DOHH2 (cell line): Measurements from ENCODE around the gene PRAC1.

ENCODE experiments used
- EZH2phosphoT487 ChIP-seq: fragments of 200-600 bp; sonication (generic); IDR thresholded peaks from 2 replicates; pipeline ENCODE4 v1.6.1; 2017; ENCODE audit warnings: borderline replicate concordance, mild to moderate bottlenecking, antibody characterized with exemption, low read length, moderate library complexity, mixed read lengths
- TF ChIP-seq, protein P1 (sequence below): fragments of 200-600 bp; sonication (generic); IDR thresholded peaks from one replicate; pipeline ENCODE4 v1.5.1; 2014; ENCODE audit warnings: antibody characterized with exemption, mild to moderate bottlenecking, low read depth, low read length; ENCODE audit not compliant: poor library complexity, severe bottlenecking

DNA sequence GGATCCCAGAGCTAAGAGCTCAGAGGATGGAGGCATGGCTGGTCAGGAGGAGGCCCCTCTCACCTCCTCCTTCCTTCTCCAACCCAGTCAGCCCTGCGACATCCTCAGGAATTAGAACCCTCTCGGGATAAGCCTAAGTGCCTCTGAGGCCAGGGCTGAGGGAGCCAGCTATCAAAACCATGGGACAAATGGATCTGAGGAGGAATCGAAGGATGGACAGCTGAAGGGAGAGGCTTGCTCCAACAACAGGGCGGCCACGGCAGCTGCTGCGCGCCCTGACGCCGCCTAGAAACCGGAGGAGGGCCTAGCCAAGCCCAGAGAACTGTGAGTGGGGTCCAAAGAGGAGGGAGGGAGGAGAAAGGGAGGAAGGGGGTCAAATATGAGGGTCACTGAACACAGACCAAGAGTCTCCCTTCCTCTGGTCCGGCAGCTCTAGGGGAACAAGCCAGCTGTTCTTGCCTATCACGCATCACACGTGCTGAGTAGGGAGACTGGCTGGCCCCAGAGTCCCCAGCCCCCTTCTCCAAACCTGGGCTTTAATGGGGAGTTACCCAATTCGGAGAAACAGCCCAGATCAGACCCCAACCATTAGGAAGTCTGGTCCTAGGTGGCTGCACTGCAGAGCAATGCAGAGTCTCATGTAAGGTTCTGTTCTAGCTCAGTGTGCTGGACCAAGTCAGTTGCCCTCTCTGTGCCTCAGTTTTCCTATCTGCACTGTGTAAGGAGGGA, 12.2 kb upstream of the PRAC1 start:
- TF ChIP-seq, protein P1, sequence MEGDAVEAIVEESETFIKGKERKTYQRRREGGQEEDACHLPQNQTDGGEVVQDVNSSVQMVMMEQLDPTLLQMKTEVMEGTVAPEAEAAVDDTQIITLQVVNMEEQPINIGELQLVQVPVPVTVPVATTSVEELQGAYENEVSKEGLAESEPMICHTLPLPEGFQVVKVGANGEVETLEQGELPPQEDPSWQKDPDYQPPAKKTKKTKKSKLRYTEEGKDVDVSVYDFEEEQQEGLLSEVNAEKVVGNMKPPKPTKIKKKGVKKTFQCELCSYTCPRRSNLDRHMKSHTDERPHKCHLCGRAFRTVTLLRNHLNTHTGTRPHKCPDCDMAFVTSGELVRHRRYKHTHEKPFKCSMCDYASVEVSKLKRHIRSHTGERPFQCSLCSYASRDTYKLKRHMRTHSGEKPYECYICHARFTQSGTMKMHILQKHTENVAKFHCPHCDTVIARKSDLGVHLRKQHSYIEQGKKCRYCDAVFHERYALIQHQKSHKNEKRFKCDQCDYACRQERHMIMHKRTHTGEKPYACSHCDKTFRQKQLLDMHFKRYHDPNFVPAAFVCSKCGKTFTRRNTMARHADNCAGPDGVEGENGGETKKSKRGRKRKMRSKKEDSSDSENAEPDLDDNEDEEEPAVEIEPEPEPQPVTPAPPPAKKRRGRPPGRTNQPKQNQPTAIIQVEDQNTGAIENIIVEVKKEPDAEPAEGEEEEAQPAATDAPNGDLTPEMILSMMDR: no peak
- no peak for TF ChIP-seq EZH2phosphoT487
